Body of pancreas (tissue), 4 donors: ENCODE measurements around the gene SUCLG1. TPM values are rescaled to one million over a fixed set of nuclear protein-coding genes. Genes with fewer than 3 reads are reported as not detected.
"Not testable (repeated sequence)": the region's sequence is repeated elsewhere in the genome, so short reads cannot be mapped to it uniquely, and the experiment has no call there.

Experiments
- ATAC-seq: fragments of 150-250 bp; one replicate; pipeline ENCODE4 v1.9.1; 2016
- DNase-seq, 4 donors: peaks; one replicate each; pipeline ENCODE4 v3.0.0-alpha.2; 2019
- H3K27ac ChIP-seq, 4 donors: fragments of 200-600 bp; sonication (generic); 1 replicate in 3 of 4; 2 replicates in 1 of 4; pipeline versions ENCODE4 v1.5.1 to v1.6.1; 2016 to 2019; ENCODE audit warnings: mild to moderate bottlenecking in 1 of 4, mixed read lengths in 1 of 4, moderate library complexity in 1 of 4
- H3K27me3 ChIP-seq, 2 donors: fragments of 200-600 bp; sonication (generic); one replicate each; pipeline ENCODE4 v1.6.0; 2016; ENCODE audit warnings: mild to moderate bottlenecking in 1 of 2
- H3K36me3 ChIP-seq, 2 donors: fragments of 200-600 bp; sonication (generic); replicated peaks in 1 of 2; 2 replicates each; pipeline ENCODE4 v1.5.1; 2016; ENCODE audit warnings: low read depth in 2 of 2; ENCODE audit not compliant: insufficient read depth in 1 of 2
- H3K4me1 ChIP-seq: fragments of 200-600 bp; sonication (generic); one replicate; pipeline ENCODE4 v1.6.0; 2016
- H3K4me3 ChIP-seq, 2 donors: fragments of 200-600 bp; sonication (generic); 1 replicate in 1 of 2; 2 replicates in 1 of 2; pipeline ENCODE4 v1.5.1; 2016 to 2019
- H3K9me3 ChIP-seq, 3 donors: fragments of 200-600 bp; sonication (generic); 1 replicate in 2 of 3; 2 replicates in 1 of 3; pipeline ENCODE4 v1.5.1; 2016
- CTCF ChIP-seq, 7 experiments: fragments of 450-650 bp in 4 of 7; fragments of 200-600 bp in 3 of 7; sonication (generic) in 3 of 7; IDR thresholded peaks; one replicate each; pipeline ENCODE4 v1.5.1; 2016 to 2019; ENCODE audit warnings: antibody characterized with exemption in 7 of 7
- POLR2A ChIP-seq, 3 donors: fragments of 450-650 bp; IDR thresholded peaks; one replicate each; pipeline ENCODE4 v1.6.1; 2016; ENCODE audit warnings: antibody characterized with exemption in 3 of 3, mild to moderate bottlenecking in 2 of 3
- WGBS, 2 donors: methylation state at CpG; one replicate each; pipeline ENCODE4 v1.1.5; 2017; 5-methylcytosine and 5-hydroxymethylcytosine counted together
- intact Hi-C: fragments of 100-400 bp; cut with DNase I; formaldehyde crosslinking; loops from one replicate; pipeline ENCODE4 v1.15.1; 2023
- total RNA-seq, 2 donors: library from RNA; depleted of rRNA; stranded (reverse); fragments of >200 nt; gene quantifications; one replicate each; pipeline ENCODE4 v1.1.0, GENCODE V29; 2016

SUCLG1 gene
- total RNA-seq, 2 donors from 2014 or later: 51.1 to 89.2 TPM

- no peak for TF ChIP-seq POLR2A (IDR thresholded peaks at IDR 0.05)
- no peak for TF ChIP-seq CTCF (IDR thresholded peaks at IDR 0.05)
- ATAC-seq: no peak
Measured at GRCh38 chr2:84481702-84482101, 22.6 kb upstream of the SUCLG1 start.

GRCh38 chr2:84478867-84479266 is 19.8 kb upstream of the SUCLG1 start:
- DNase-seq (no peak), ATAC-seq (no peak)
- WGBS, 2 donors: 93 to 96% methylated on average over 3 of the region's 3 CpGs
- Histone ChIP-seq H3K36me3 (no peaks in the 10 kb centered on the region), H3K9me3 (peaks cover 0 to 11% (median 0%) of the 10 kb centered on the region in 3 donors), H3K4me3 (no peak overlapping the region), H3K27me3 (no peaks in the 10 kb centered on the region), H3K4me1 (peaks cover 16% of the 10 kb centered on the region), H3K27ac (no peak overlapping the region)
- intact Hi-C loops: no loop called here
- TF ChIP-seq POLR2A (IDR thresholded peaks at IDR 0.05) (no peak), CTCF (IDR thresholded peaks at IDR 0.05) (no peak)

More at GRCh38 chr2:84481702-84482101, 22.6 kb upstream of the SUCLG1 start:
- no peaks in the 10 kb centered on the region for H3K27me3 ChIP-seq
- H3K4me1 ChIP-seq: peaks cover 26% of the 10 kb centered on the region
- DNase-seq: no peak
- no peak overlapping the region for H3K27ac ChIP-seq
- H3K36me3 ChIP-seq: no peaks in the 10 kb centered on the region
- peaks cover 0 to 11% (median 0%) of the 10 kb centered on the region in 3 donors for H3K9me3 ChIP-seq
- H3K4me3 ChIP-seq: no peak overlapping the region
- intact Hi-C loops: no loop called here
- WGBS, 2 donors: 62 to 77% methylated on average over 5 of the region's 5 CpGs

- WGBS, 2 donors: 94 to 100% methylated on average over 1 of the region's 1 CpG
- no peaks in the 10 kb centered on the region for H3K36me3 ChIP-seq
- H3K27me3 ChIP-seq: no peaks in the 10 kb centered on the region
- peaks cover 21% of the 10 kb centered on the region for H3K4me1 ChIP-seq
- no peak for ATAC-seq
- TF ChIP-seq CTCF (IDR thresholded peaks at IDR 0.05): no peak
- TF ChIP-seq POLR2A (IDR thresholded peaks at IDR 0.05): no peak
- intact Hi-C loops: no loop called here
- H3K4me3 ChIP-seq: no peak overlapping the region
- no peak overlapping the region for H3K27ac ChIP-seq
- peaks cover 0 to 11% (median 0%) of the 10 kb centered on the region in 3 donors for H3K9me3 ChIP-seq
- no peak for DNase-seq
Measured at GRCh38 chr2:84477886-84478285, 18.8 kb upstream of the SUCLG1 start.

GRCh38 chr2:84474176-84474575 is 15.1 kb upstream of the SUCLG1 start:
- peak overlapping the region in 1 of 4 donors; percentile 12 for H3K27ac ChIP-seq
- peak; percentile 24 to 56 (median 46) for DNase-seq
- no peak overlapping the region for H3K4me3 ChIP-seq
- H3K4me1 ChIP-seq: peaks cover 25% of the 10 kb centered on the region
- no peak for ATAC-seq
- no peaks in the 10 kb centered on the region for H3K27me3 ChIP-seq
- intact Hi-C loops: no loop called here
- no peaks in the 10 kb centered on the region for H3K36me3 ChIP-seq
- peaks cover 0 to 17% (median 0%) of the 10 kb centered on the region in 3 donors for H3K9me3 ChIP-seq
- 28 to 32% methylated on average over 4 of the region's 4 CpGs for WGBS, 2 donors
- TF ChIP-seq CTCF (IDR thresholded peaks at IDR 0.05) (no peak), POLR2A (IDR thresholded peaks at IDR 0.05) (no peak)

GRCh38 chr2:84472856-84473565 is 13.9 kb upstream of the SUCLG1 start:
- peaks cover 25% of the 10 kb centered on the region for H3K4me1 ChIP-seq
- H3K27me3 ChIP-seq: no peaks in the 10 kb centered on the region
- no peak for DNase-seq
- WGBS, 2 donors: 14 to 23% methylated on average over 6 of the region's 6 CpGs
- no peak overlapping the region for H3K27ac ChIP-seq
- intact Hi-C loops: no loop called here
- TF ChIP-seq POLR2A (IDR thresholded peaks at IDR 0.05): no peak
- no peak for TF ChIP-seq CTCF (IDR thresholded peaks at IDR 0.05)
- no peaks in the 10 kb centered on the region for H3K36me3 ChIP-seq
- H3K9me3 ChIP-seq: peaks cover 0 to 17% (median 0%) of the 10 kb centered on the region in 3 donors
- H3K4me3 ChIP-seq: no peak overlapping the region
- ATAC-seq: no peak

- intact Hi-C loops, H3K36me3 ChIP-seq, H3K27ac ChIP-seq, ATAC-seq, H3K4me3 ChIP-seq, H3K27me3 ChIP-seq: not testable (repeated sequence)
- Histone ChIP-seq H3K9me3 (peaks cover 0 to 13% (median 0%) of the 10 kb centered on the region in 3 donors), H3K4me1 (peaks cover 25% of the 10 kb centered on the region)
- 18 to 19% methylated on average over 2 of the region's 2 CpGs for WGBS, 2 donors
- DNase-seq: peak; percentile 21 to 47 (median 40)
Measured at GRCh38 chr2:84472423-84472822, 13.3 kb upstream of the SUCLG1 start.
